ENCODE measurements around the gene SLC38A3. TPM values are rescaled to one million over a fixed set of nuclear protein-coding genes. Genes with fewer than 3 reads are reported as not detected.
A peak's percentile ranks its signal among the peaks of the same experiment; 100 is the strongest.

SLC38A3 gene
- total and polyA plus RNA-seq, 11 donors: 1.0 to 14.8 (median 8.4) TPM

GRCh38 chr3:50229490-50229889 lies 24.4 kb downstream of the SLC38A3 start:
- peaks cover 4 to 60% (median 17%) of the 10 kb centered on the region in 12 donors for H3K4me1 ChIP-seq
- no peak for TF ChIP-seq POLR2A (IDR thresholded peaks at IDR 0.05)
- no peak for TF ChIP-seq CTCF (IDR thresholded peaks at IDR 0.05)
- 93 to 100% (median 94%) methylated on average over 3 of the region's 3 CpGs for WGBS, 4 donors
- DNase-seq (no peak), ATAC-seq (no peak)
- peak overlapping the region in 1 of 12 donors; percentile 76 for H3K27ac ChIP-seq
- H3K27me3 ChIP-seq: no peaks in the 10 kb centered on the region
- H3K9me3 ChIP-seq: no peaks in the 10 kb centered on the region
- no peaks in the 10 kb centered on the region for H3K36me3 ChIP-seq
- intact Hi-C loops (cut with DNase I): loop anchor here in 2 of 10 donors (2.0 to 5.0 kb wide), 2 partner anchors 41 to 43 kb away; no protein-coding TSS in a partner anchor
- H3K4me3 ChIP-seq: no peak overlapping the region

- Histone ChIP-seq H3K36me3 (no peaks in the 10 kb centered on the region), H3K27me3 (no peaks in the 10 kb centered on the region), H3K27ac (peak overlapping the region in 2 of 12 donors; percentile 9 to 76), H3K4me1 (peaks cover 4 to 68% (median 18%) of the 10 kb centered on the region in 12 donors), H3K4me3 (peak overlapping the region in 1 of 12 donors; percentile 15), H3K9me3 (no peaks in the 10 kb centered on the region)
- TF ChIP-seq CTCF (IDR thresholded peaks at IDR 0.05) (no peak), POLR2A (IDR thresholded peaks at IDR 0.05) (no peak)
- no peak for ATAC-seq
- intact Hi-C loops (cut with DNase I): loop anchor here in 2 of 10 donors (2.0 kb wide), 2 partner anchors 39 to 43 kb away; partner anchors contain the start of gene SEMA3B (in 1 of the 2)
- DNase-seq: no peak
- WGBS, 4 donors: 79 to 89% (median 89%) methylated on average over 6 to 8 of the region's 8 CpGs
Observed at GRCh38 chr3:50230104-50230793, 25.2 kb downstream of the SLC38A3 start.

- Histone ChIP-seq H3K27ac (peak overlapping the region in 1 of 12 donors; percentile 76), H3K4me1 (peaks cover 4 to 69% (median 21%) of the 10 kb centered on the region in 12 donors), H3K4me3 (peak overlapping the region in 1 of 12 donors; percentile 15), H3K36me3 (no peaks in the 10 kb centered on the region), H3K9me3 (no peaks in the 10 kb centered on the region), H3K27me3 (no peaks in the 10 kb centered on the region)
- intact Hi-C loops (cut with DNase I): loop anchor here in 2 of 10 donors (2.0 kb wide), 2 partner anchors 38 to 42 kb away; partner anchors contain the start of gene SEMA3B (in 1 of the 2)
- DNase-seq (no peak), ATAC-seq (no peak)
- TF ChIP-seq CTCF (IDR thresholded peaks at IDR 0.05) (no peak), POLR2A (IDR thresholded peaks at IDR 0.05) (no peak)
- 88 to 92% (median 89%) methylated on average over 3 to 4 of the region's 4 CpGs for WGBS, 4 donors
Observed at GRCh38 chr3:50230794-50231125, 25.7 kb downstream of the SLC38A3 start.

- H3K27ac ChIP-seq: no peak overlapping the region
- no peak for TF ChIP-seq POLR2A (IDR thresholded peaks at IDR 0.05)
- WGBS, 4 donors: 78 to 82% (median 80%) methylated on average over 5 of the region's 5 CpGs
Observed at GRCh38 chr3:50231581-50231980, 26.5 kb downstream of the SLC38A3 start.

More at GRCh38 chr3:50231581-50231980, 26.5 kb downstream of the SLC38A3 start:
- ATAC-seq (no peak), DNase-seq (no peak)
- intact Hi-C loops (cut with DNase I): loop anchor here in 2 of 10 donors (2.0 kb wide), 2 partner anchors 37 to 41 kb away; partner anchors contain the start of gene SEMA3B (in 1 of the 2)
- Histone ChIP-seq H3K27me3 (no peaks in the 10 kb centered on the region), H3K36me3 (no peaks in the 10 kb centered on the region), H3K4me3 (no peak overlapping the region), H3K9me3 (no peaks in the 10 kb centered on the region), H3K4me1 (peaks cover 4 to 61% (median 16%) of the 10 kb centered on the region in 12 donors)
